Lower leg skin (tissue), 4 donors: Measurements from ENCODE around the gene RPL37A. TPM values are rescaled to one million over a fixed set of nuclear protein-coding genes. Genes with fewer than 3 reads are reported as not detected.

Experiments
- DNase-seq, 2 donors: peaks; one replicate each; pipeline ENCODE4 v3.0.0-alpha.2; 2019; ENCODE audit warnings: low spot score in 2 of 2
- H3K4me3 ChIP-seq: fragments of 200-600 bp; sonication (generic); 2 replicates; pipeline ENCODE4 v1.5.1; 2017; ENCODE audit warnings: mild to moderate bottlenecking, low read depth; ENCODE audit not compliant: poor library complexity, severe bottlenecking
- CTCF ChIP-seq, 3 donors: fragments of 450-650 bp; IDR thresholded peaks; one replicate each; pipeline ENCODE4 v1.5.1; 2016; ENCODE audit warnings: antibody characterized with exemption in 3 of 3, mild to moderate bottlenecking in 3 of 3, moderate library complexity in 2 of 3
- POLR2A ChIP-seq, 2 donors: fragments of 450-650 bp; IDR thresholded peaks; one replicate each; pipeline ENCODE4 v1.6.1; 2016 to 2017; ENCODE audit warnings: antibody characterized with exemption in 2 of 2, mild to moderate bottlenecking in 1 of 2, moderate library complexity in 1 of 2
- WGBS, 2 donors: methylation state at CpG; one replicate each; pipeline ENCODE4 v1.1.5; 2018; 5-methylcytosine and 5-hydroxymethylcytosine counted together
- intact Hi-C: fragments of 100-400 bp; cut with DNase I; formaldehyde crosslinking; loops from one replicate; pipeline ENCODE4 v1.15.0; 2023; ENCODE audit warnings: low total_unique reads
- total RNA-seq, 4 donors: library from RNA; depleted of rRNA; stranded (reverse); fragments of >200 nt; gene quantifications; one replicate each; pipeline ENCODE4 v1.1.0, GENCODE V29; 2016

Gene RPL37A
- total RNA-seq, 4 donors from 2014 or later: 1,765 to 2,628 (median 2,029) TPM

- intact Hi-C loops: no loop called here
- H3K4me3 ChIP-seq: no peak overlapping the region
- WGBS, 2 donors: 48 to 49% methylated on average over 3 of the region's 3 CpGs
- TF ChIP-seq POLR2A (IDR thresholded peaks at IDR 0.05): no peak
- TF ChIP-seq CTCF (IDR thresholded peaks at IDR 0.05): no peak
- no peak for DNase-seq
Measured at GRCh38 chr2:216480221-216480620, 18.4 kb upstream of the RPL37A start.

GRCh38 chr2:216482640-216483039, 16.0 kb upstream of the RPL37A start:
- H3K4me3 ChIP-seq: no peak overlapping the region
- TF ChIP-seq CTCF (IDR thresholded peaks at IDR 0.05) (no peak), POLR2A (IDR thresholded peaks at IDR 0.05) (no peak)
- DNase-seq: no peak
- 83 to 86% methylated on average over 2 of the region's 2 CpGs for WGBS, 2 donors
- intact Hi-C loops: no loop called here

GRCh38 chr2:216485237-216485636, 13.4 kb upstream of the RPL37A start:
- no peak for DNase-seq
- intact Hi-C loops: no loop called here
- 86 to 90% methylated on average over 3 of the region's 3 CpGs for WGBS, 2 donors
- no peak overlapping the region for H3K4me3 ChIP-seq
- no peak for TF ChIP-seq CTCF (IDR thresholded peaks at IDR 0.05)
- TF ChIP-seq POLR2A (IDR thresholded peaks at IDR 0.05): no peak

- WGBS, 2 donors: 79 to 83% methylated on average over 5 of the region's 5 CpGs
- intact Hi-C loops: no loop called here
- TF ChIP-seq CTCF (IDR thresholded peaks at IDR 0.05) (no peak), POLR2A (IDR thresholded peaks at IDR 0.05) (no peak)
- H3K4me3 ChIP-seq: no peak overlapping the region
- no peak for DNase-seq
Measured at GRCh38 chr2:216485745-216486144, 12.9 kb upstream of the RPL37A start.

- no peak for DNase-seq
- no peak overlapping the region for H3K4me3 ChIP-seq
- TF ChIP-seq POLR2A (IDR thresholded peaks at IDR 0.05) (no peak), CTCF (IDR thresholded peaks at IDR 0.05) (no peak)
- 86 to 88% methylated on average over 7 of the region's 7 CpGs for WGBS, 2 donors
- intact Hi-C loops: no loop called here
Measured at GRCh38 chr2:216486271-216486670, 12.4 kb upstream of the RPL37A start.

- intact Hi-C loops: no loop called here
- 62 to 64% methylated on average over 4 of the region's 4 CpGs for WGBS, 2 donors
- TF ChIP-seq POLR2A (IDR thresholded peaks at IDR 0.05): no peak
- no peak for TF ChIP-seq CTCF (IDR thresholded peaks at IDR 0.05)
- no peak for DNase-seq
- no peak overlapping the region for H3K4me3 ChIP-seq
Measured at GRCh38 chr2:216486708-216487107, 11.9 kb upstream of the RPL37A start.
